A549 (cell line): Measurements from ENCODE around the gene SMG9.

Experiments
- CBX2 ChIP-seq: fragments of 200-600 bp; sonication (generic); IDR thresholded peaks from 2 replicates; pipeline ENCODE4 v1.6.1; 2016; ENCODE audit warnings: low read depth, mild to moderate bottlenecking, borderline replicate concordance
- CHD2 ChIP-seq: fragments of 150-350 bp; IDR thresholded peaks from 2 replicates; pipeline ENCODE4 v1.6.1; 2014; ENCODE audit warnings: low read length; ENCODE audit not compliant: partially characterized antibody
- KDM5A ChIP-seq: fragments of 200-600 bp; sonication (generic); IDR thresholded peaks from 2 replicates; pipeline ENCODE4 v1.6.1; 2016; ENCODE audit warnings: antibody characterized with exemption, mild to moderate bottlenecking
- POLR2A ChIP-seq: IDR thresholded peaks from 2 replicates; pipeline ENCODE4 v1.6.1; 2012; ENCODE audit warnings: mild to moderate bottlenecking, low read length
- RAD21 ChIP-seq, 2 experiments: fragments of >200 bp in 1 of 2; sonication (Bioruptor Twin) in 1 of 2; formaldehyde crosslinking in 1 of 2; IDR thresholded peaks in 1 of 2; conservative IDR thresholded peaks in 1 of 2; 2 replicates in 1 of 2; 3 replicates in 1 of 2; pipeline ENCODE4 v1.6.1; 2012 to 2018; ENCODE audit warnings: inconsistent platforms in 1 of 2
- RFX5 ChIP-seq: fragments of 450-650 bp; IDR thresholded peaks from 2 replicates; pipeline ENCODE4 v1.7.1; 2014; ENCODE audit warnings: antibody characterized with exemption, mild to moderate bottlenecking, moderate library complexity
- SREBF2 ChIP-seq: fragments of 450-650 bp; IDR thresholded peaks from 2 replicates; pipeline ENCODE4 v1.6.1; 2014; ENCODE audit warnings: mild to moderate bottlenecking, moderate library complexity
- TF ChIP-seq, protein P1 (sequence below): fragments of >200 bp; sonication (Bioruptor Twin); formaldehyde crosslinking; IDR thresholded peaks from 3 replicates; pipeline ENCODE4 v1.5.1; 2016
- TF ChIP-seq, protein P2 (sequence below): fragments of >200 bp; sonication (Bioruptor Twin); formaldehyde crosslinking; IDR thresholded peaks from 3 replicates; pipeline ENCODE4 v1.6.1; 2016

DNA sequence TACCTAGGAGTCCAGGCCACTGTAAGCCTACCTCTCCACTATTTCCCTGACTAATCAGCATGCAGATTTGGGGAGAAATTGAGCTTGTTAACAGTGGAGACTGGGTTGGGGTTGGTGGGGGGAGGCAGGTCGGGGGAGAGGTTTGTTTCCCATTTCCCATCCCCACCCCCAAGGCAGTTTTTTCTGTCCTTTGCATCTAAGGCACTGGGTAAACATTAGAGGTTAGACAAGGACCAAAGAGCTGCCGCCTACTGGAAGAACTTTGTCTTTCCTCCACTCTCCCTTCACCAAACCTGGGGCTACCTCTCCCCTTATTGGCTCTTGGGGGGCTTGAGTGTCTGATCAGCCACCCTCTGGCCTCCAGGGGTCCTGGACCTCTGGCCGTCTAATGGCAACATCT, 25.1 kb upstream of the SMG9 start:
- TF ChIP-seq, protein P1, sequence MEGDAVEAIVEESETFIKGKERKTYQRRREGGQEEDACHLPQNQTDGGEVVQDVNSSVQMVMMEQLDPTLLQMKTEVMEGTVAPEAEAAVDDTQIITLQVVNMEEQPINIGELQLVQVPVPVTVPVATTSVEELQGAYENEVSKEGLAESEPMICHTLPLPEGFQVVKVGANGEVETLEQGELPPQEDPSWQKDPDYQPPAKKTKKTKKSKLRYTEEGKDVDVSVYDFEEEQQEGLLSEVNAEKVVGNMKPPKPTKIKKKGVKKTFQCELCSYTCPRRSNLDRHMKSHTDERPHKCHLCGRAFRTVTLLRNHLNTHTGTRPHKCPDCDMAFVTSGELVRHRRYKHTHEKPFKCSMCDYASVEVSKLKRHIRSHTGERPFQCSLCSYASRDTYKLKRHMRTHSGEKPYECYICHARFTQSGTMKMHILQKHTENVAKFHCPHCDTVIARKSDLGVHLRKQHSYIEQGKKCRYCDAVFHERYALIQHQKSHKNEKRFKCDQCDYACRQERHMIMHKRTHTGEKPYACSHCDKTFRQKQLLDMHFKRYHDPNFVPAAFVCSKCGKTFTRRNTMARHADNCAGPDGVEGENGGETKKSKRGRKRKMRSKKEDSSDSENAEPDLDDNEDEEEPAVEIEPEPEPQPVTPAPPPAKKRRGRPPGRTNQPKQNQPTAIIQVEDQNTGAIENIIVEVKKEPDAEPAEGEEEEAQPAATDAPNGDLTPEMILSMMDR = peak; percentile 51
- TF ChIP-seq RAD21 (conservative IDR thresholded peaks at IDR 0.05 in 1 of 2, IDR thresholded peaks at IDR 0.05 in 1 of 2) = peak; percentile 44 to 45
- TF ChIP-seq SREBF2 = no peak
- no peak for TF ChIP-seq POLR2A
- TF ChIP-seq RFX5 = no peak
- no peak for TF ChIP-seq CBX2
- TF ChIP-seq CHD2 = no peak
- TF ChIP-seq, protein P2, sequence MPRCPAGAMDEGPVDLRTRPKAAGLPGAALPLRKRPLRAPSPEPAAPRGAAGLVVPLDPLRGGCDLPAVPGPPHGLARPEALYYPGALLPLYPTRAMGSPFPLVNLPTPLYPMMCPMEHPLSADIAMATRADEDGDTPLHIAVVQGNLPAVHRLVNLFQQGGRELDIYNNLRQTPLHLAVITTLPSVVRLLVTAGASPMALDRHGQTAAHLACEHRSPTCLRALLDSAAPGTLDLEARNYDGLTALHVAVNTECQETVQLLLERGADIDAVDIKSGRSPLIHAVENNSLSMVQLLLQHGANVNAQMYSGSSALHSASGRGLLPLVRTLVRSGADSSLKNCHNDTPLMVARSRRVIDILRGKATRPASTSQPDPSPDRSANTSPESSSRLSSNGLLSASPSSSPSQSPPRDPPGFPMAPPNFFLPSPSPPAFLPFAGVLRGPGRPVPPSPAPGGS = no peak
- no peak for TF ChIP-seq KDM5A
